HepG2 (cell line): ENCODE measurements around the gene METTL23. TPM values are rescaled to one million over a fixed set of nuclear protein-coding genes. Genes with fewer than 3 reads are reported as not detected.

Experiments
- BCL6 ChIP-seq: IDR thresholded peaks from 2 replicates; pipeline ENCODE4 v1.6.1; 2016; ENCODE audit warnings: missing genetic modification reagents, missing compliant biosample characterization
- GTF3A ChIP-seq: sonication (generic); formaldehyde crosslinking; conservative IDR thresholded peaks from 2 replicates; pipeline ENCODE4 v1.4.0; 2020; ENCODE audit warnings: mild to moderate bottlenecking, missing genetic modification reagents
- RAD21 ChIP-seq: fragments of 450-650 bp; formaldehyde crosslinking; IDR thresholded peaks from 2 replicates; pipeline ENCODE4 v1.5.0; 2020; ENCODE audit warnings: mild to moderate bottlenecking
- SKIL ChIP-seq: sonication (generic); formaldehyde crosslinking; IDR thresholded peaks from 2 replicates; pipeline ENCODE4 v1.8.0; 2022; ENCODE audit warnings: missing genetic modification reagents, mild to moderate bottlenecking, moderate library complexity, borderline replicate concordance
- ZBTB20 ChIP-seq: sonication (generic); formaldehyde crosslinking; IDR thresholded peaks from 2 replicates; pipeline ENCODE4 v1.8.1; 2023; ENCODE audit warnings: missing genetic modification reagents, low read depth, mild to moderate bottlenecking, borderline replicate concordance
- ZBTB33 ChIP-seq: sonication (generic); formaldehyde crosslinking; IDR thresholded peaks from 2 replicates; pipeline ENCODE4 v1.4.0; 2020; ENCODE audit warnings: missing genetic modification reagents
- ZEB1 ChIP-seq: IDR thresholded peaks from 2 replicates; pipeline ENCODE4 v1.6.1; 2012; ENCODE audit warnings: mild to moderate bottlenecking, low read depth, inconsistent platforms; ENCODE audit not compliant: insufficient replicate concordance
- ZMYM3 ChIP-seq: sonication (generic); formaldehyde crosslinking; IDR thresholded peaks from 2 replicates; pipeline ENCODE4 v1.5.1; 2020; ENCODE audit warnings: mild to moderate bottlenecking, missing genetic modification reagents
- ZNF230 ChIP-seq: sonication (generic); formaldehyde crosslinking; IDR thresholded peaks from 2 replicates; pipeline ENCODE4 v1.4.0; 2020; ENCODE audit warnings: mild to moderate bottlenecking, missing genetic modification reagents
- ZNF337 ChIP-seq: sonication (generic); formaldehyde crosslinking; IDR thresholded peaks from 2 replicates; pipeline ENCODE4 v1.5.1; 2020; ENCODE audit warnings: missing genetic modification reagents, low read depth, mild to moderate bottlenecking, borderline replicate concordance
- ZNF570 ChIP-seq: sonication (generic); formaldehyde crosslinking; IDR thresholded peaks from 2 replicates; pipeline ENCODE4 v1.4.0; 2020; ENCODE audit warnings: mild to moderate bottlenecking, missing genetic modification reagents, borderline replicate concordance
- ZNF598 ChIP-seq: sonication (generic); formaldehyde crosslinking; IDR thresholded peaks from 2 replicates; pipeline ENCODE4 v1.5.1; 2020; ENCODE audit warnings: mild to moderate bottlenecking, missing genetic modification reagents, borderline replicate concordance
- ZNF629 ChIP-seq: sonication (generic); formaldehyde crosslinking; conservative IDR thresholded peaks from 2 replicates; pipeline ENCODE4 v1.5.0; 2020; ENCODE audit warnings: missing genetic modification reagents
- ZNF646 ChIP-seq: sonication (generic); formaldehyde crosslinking; IDR thresholded peaks from 2 replicates; pipeline ENCODE4 v1.9.0; 2021; ENCODE audit warnings: mild to moderate bottlenecking, missing genetic modification reagents
- ZNF704 ChIP-seq: sonication (generic); formaldehyde crosslinking; IDR thresholded peaks from 2 replicates; pipeline ENCODE4 v1.8.1; 2023; ENCODE audit warnings: mild to moderate bottlenecking, inconsistent platforms, moderate library complexity, missing genetic modification reagents, borderline replicate concordance
- ZNF816 ChIP-seq: sonication (generic); formaldehyde crosslinking; IDR thresholded peaks from 2 replicates; pipeline ENCODE4 v1.8.0; 2022; ENCODE audit warnings: missing genetic modification reagents, mild to moderate bottlenecking, borderline replicate concordance
- polyA plus RNA-seq, 8 experiments: library from polyadenylated mRNA; depleted of rRNA in 3 of 8; stranded (reverse) in 7 of 8; unstranded in 1 of 8; fragments of >200 nt; fragmentation: Illumina TruSeq in 4 of 8; extraction: Trizol in 4 of 8; gene quantifications; 2 replicates each; pipeline versions ENCODE4 v1.2.1 to v1.2.3, GENCODE V29; 2011 to 2016; ENCODE audit warnings: low read depth in 4 of 8, missing spikeins in 1 of 8, mixed read lengths in 1 of 8; ENCODE audit not compliant: insufficient read depth in 1 of 8
- total RNA-seq, 5 experiments: library from RNA; depleted of rRNA; stranded (reverse); fragments of >200 nt; fragmentation: Illumina TruSeq; extraction: Trizol; gene quantifications; 2 replicates each; pipeline ENCODE4 v1.2.3, GENCODE V29; 2016; ENCODE audit warnings: low read depth in 1 of 5

The METTL23 gene
- total and polyA plus RNA-seq, 2 of the 13 experiments (the other 11 are each of a cell fraction or from before 2014, with no cell fraction given) = 39.9 to 104 TPM

- TF ChIP-seq ZBTB33 (CRISPR knock-in tag) (peak; percentile 85), SKIL (CRISPR knock-in tag) (peak; percentile 53), ZNF646 (CRISPR knock-in tag) (no peak), BCL6 (CRISPR knock-in tag) (no peak), ZNF704 (CRISPR knock-in tag) (no peak), ZNF230 (CRISPR knock-in tag) (no peak), ZNF337 (CRISPR knock-in tag) (no peak), ZNF598 (0 out of 2 replicates have a peak, but pooled peaks have one; percentile 16), GTF3A (no peak), ZNF629 (CRISPR knock-in tag) (no peak), ZNF816 (CRISPR knock-in tag) (no peak), ZEB1 (no peak), ZMYM3 (CRISPR knock-in tag) (no peak), ZNF570 (CRISPR knock-in tag) (no peak), RAD21 (CRISPR knock-in tag) (0 out of 2 replicates have a peak, but pooled peaks have one; percentile 30), ZBTB20 (CRISPR knock-in tag) (no peak)
Observed at GRCh38 chr17:76688165-76688622, 38.4 kb upstream of the METTL23 start (continued).
